ENCODE measurements around the gene GATA3.

GRCh38 chr10:8050556-8051108, 3.9 kb upstream of the GATA3 start:
- TF ChIP-seq POLR2A (IDR thresholded peaks at IDR 0.05) (no peak), CTCF (IDR thresholded peaks at IDR 0.05) (no peak)

Measured in prostate gland (tissue), 2 donors.